GM19240 (cell line): ENCODE data around the gene NKX2-3.

Experiments
- DNase-seq: peaks from one replicate; pipeline ENCODE4 v3.0.0; 2011; ENCODE audit warnings: low spot score; ENCODE audit not compliant: insufficient read length

Gene NKX2-3

DNA sequence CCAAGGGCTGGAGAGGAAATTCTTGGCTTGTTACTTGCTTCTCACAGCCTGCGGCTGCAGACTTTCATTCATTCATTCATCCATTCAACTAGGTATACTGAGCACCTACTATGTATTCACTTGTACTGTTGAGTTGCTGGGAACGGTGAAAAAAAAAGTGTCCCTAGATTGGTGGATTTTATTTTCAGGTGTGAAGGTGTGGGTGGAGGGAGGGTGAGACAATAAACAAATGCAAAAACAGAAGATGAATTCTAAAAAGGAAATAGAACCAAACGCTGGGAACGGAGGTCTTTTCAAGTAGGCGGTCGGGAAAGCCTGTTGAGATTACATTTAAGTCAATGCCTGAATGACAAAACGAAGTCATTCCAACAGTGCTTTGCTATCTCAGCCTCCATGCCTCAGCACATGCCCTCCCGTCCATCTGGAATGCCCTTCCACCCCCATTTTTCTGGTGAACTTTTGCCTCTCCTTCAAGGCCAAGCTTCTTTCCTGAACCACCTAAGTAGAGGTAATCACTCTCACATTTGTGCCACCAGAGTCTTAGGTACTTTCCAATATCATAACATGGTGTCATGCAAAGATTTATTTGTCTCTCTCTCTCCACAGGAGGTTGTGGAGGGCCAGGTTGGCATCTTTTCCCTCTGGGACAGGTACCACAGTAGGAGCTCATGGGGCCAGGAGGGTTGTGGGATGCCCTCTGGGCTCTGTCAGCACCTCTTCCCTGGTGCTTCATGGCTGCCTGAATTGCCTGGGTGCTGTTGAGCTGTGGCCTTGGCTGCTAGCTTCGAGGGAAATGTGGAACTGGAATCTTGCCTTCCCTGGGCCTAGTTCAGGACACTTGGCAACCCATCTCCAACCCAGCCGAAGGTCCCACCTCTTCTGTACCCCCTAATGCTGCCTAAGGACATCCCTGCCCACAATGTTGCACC is 5.5 kb downstream of the NKX2-3 start:
- DNase-seq = no peak

DNA sequence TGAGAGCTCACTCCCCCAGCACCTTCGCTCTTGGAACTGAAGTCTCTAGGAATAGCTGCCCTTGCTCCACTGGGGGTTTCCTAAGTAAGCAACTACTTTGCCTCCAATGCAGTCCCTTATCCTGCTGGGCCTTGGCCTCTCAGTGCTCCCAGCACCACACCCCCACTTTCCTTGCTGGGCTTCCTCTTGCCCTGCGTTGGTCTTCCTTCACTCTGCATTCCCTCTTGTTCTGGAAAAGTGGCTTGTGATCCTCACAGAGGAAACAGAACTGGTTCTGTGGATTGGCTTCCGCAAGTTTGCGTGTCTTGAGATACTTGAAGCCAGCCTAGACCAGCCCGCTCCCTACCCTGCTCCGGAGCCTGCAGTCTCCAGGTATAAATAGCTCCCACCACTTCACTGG is 6.4 kb downstream of the NKX2-3 start:
- DNase-seq = no peak

DNA sequence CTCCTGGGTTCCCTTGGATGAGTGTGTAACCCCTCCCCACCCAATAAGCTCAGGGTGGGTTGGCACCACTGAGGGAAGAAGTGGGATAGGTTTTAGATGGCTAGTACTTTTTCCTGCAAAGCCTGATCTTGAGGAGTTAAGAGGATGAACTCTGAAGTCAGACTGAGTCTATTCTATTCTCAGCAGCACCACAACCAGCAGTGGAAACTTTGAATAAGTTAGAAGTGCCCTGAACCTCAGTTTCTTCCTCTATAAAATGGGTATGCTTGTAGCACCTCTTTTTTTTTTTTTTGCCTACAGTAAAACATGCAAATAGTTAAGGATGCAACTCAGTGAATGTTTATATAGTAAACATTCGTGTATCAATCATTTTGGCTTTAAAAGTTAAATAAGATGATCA is 7.1 kb downstream of the NKX2-3 start:
- no peak for DNase-seq

DNA sequence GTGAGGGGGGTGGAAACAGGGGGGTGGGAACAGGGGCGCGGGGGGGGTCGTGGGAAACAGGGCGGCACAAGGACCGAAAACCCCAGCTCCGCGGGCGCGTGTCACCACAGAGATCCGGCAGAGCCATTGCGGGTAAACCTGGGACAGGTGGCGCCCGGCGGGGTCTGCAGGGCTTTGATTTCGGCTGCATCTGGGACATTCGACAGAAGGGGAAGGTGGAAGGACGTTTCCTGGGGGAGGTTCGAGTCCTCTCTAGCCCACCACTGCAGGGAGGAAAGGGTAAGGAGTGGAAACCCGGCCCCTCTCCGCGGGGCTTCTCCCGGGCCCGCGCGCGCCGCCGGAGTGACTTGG is 7.5 kb downstream of the NKX2-3 start:
- no peak for DNase-seq

DNA sequence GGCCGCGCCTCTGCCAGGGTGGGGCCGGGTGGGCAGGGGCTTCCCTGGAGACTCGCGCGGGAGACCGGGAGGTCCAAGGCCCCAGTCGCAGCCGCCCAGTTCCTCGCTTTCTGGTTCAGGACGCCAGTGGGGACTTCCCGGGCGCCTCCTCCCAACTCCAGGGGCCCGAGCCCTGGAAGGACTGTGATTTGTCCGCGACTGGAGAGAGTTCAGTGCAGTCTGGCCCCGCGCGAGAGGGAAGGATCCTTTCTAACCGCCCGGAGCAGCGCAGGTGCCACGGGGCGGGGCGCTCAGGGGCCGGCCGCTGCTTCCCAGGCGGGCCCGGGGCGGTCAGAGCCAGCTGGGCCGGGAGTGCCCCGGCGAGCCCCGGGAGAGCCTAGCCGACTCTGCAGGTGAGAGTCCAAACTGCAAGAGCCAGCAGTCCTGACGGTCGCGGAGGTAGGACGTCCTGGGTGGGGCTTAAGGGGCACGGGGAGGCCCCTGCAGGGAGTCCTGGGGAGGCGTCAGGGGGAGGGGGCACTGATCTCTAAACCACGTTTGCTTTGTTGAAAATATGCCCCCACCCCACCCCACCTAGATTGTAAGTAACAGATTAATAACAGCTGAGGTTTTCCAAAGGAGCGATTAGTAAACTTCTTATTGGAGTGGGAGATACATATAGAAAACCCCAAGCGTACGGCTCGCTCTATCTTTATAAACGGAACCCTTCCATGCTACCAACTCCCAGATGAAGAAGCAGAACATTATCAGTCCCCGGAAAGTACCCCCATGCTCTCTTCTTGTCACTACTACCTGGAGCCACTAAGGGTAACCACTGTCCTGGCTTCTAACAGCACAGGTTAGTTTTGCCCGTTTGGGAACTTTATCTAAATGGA is 8.2 kb downstream of the NKX2-3 start:
- DNase-seq = no peak

DNA sequence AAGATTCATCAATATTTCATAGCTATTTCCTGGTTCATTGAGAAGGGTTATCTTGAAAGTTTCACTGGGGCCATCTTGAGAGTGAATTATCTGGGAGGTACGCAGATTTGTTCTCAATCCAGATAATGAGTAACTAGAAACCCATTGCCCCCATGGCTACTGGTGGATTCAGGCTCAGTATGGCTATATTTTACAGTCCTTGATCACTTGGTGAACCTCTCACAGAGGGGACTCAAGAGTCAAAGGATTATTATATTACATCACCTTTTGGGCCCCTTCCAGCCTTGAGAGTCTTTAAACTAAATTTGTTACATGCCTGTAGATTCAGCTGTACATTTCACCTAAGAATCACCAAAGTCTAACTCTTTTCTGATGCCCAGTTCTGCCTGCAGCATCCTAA is 11.6 kb downstream of the NKX2-3 start:
- no peak for DNase-seq

DNA sequence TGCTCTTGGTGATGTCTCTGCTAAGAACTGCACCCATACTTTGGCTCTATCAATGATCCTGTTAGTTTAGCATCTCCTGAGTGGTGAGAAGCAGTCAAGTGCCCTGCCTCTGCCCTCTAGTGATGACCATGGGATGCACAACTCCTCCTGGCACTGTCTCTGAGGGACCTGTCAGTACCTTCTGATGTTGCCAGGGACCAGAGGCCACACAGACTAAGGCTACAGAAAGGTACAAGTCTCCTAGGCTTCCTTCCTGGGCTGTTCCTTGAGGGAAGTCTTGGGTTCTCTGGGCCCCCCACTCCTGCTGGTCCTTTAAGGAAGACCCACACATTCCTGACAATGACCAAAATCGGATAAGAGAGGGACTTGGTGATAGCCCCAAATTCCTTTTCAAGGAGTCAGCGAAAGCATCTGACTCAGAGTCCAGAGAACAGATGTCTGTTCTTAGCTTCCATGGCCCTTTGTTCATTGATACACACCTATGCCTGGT is 15.3 kb downstream of the NKX2-3 start:
- DNase-seq = no peak

DNA sequence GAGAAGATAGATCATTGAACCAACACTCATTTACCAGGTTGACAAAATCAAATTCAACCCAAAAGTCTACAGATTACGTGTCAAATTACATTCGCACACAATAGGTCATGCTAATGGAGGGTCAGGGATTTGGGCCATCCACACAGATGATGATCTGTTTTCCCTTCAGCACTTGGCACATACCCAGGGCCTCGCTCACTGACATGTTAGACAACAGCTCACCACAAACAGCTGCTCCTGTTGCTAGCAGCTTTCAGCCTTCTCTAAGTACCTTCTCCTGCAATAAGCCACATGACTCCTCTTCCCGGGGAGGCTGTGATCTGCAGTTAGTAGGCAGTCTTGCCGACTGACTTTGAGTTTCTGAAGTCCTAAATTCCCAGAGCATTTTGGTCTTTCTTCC is 18.4 kb downstream of the NKX2-3 start:
- DNase-seq = no peak

DNA sequence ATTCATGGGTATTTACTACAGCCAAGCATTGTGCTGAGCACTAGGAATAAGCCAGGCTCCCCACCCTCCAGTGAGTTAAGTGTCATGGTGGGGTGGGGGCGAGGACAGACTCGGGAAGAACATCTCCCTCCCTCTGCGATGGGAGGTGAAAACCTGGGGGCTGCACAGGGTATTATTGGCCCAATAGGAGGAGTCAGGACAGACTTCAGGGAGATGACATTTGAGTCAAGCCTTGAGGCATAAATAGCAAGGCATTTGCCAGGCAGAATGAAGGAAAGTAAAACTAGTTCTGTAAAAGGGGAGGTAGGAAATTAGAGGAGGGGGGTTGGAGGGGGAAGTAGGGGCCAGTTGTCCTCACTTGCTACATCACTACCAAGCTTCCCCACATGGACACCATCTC is 18.9 kb downstream of the NKX2-3 start:
- DNase-seq = no peak

DNA sequence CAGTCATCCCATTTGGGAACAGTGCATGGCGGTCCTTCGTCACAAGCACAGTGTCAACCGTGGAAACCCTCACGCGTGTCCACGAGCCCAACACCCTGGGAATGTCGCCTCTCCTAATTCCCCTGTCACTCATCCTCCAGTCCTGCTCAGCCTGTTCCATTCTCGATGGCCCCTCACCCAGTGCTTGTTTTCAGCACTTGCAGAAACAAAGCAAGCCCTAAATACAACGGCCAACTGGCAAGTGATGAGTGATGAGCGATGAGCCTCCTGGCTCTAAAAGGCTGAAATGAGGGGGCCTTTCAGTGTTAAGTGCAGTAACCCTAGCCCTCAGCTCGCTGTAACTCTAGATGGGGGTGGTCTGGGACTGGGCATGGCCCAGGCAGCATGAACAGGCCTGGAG is 22.6 kb downstream of the NKX2-3 start:
- no peak for DNase-seq

DNA sequence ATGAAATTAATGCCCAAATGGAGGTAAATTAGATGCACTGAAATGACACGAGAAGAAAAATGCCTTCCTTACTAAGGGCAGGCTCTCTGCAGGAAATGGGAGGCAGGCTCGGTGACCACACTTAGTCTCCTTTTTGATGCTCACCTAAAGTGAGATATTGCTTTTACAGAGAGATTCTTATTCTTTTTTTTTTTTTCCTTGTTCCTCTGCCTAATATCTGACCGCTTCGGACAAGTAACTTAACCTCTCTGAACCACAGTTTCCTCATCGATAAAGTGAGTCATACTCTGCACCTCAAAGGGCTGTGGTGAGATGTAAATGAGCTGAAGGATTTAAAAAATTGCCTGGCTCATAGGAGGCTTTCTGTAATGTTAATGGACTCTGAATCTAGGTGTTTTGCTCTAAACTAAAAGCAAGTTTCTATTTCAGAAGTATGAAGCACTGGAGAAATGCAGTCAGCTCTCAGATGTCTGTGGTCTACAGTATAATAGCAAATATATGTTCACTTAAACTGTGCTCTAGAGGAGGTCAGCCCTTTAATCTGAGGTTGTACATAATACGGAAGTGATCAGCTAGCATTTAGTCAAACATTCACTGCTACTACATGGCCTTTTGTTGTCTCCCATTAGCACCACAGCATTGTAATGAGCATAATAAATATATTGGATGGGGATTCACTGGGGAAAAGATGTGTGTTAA is 23.2 kb downstream of the NKX2-3 start:
- no peak for DNase-seq

DNA sequence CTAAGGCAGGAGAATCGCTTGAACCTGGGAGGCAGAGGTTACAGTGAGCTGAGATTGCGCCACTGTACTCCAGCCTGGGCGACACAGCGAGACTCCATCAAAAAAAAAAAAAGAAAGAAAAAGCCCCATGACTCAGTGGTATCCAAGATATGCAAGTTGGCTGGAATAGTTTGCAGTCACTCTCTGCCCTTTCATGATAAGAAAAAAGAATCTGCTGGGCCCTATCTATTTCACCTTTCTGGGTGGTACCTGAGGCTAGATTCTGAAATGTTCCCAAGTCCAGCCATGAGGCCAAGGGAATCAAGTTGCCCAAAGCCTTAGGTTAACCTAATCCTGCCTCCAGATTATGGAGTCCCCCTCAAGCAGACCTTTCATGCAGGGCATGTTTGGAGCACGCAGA is 24.3 kb downstream of the NKX2-3 start:
- DNase-seq = no peak

DNA sequence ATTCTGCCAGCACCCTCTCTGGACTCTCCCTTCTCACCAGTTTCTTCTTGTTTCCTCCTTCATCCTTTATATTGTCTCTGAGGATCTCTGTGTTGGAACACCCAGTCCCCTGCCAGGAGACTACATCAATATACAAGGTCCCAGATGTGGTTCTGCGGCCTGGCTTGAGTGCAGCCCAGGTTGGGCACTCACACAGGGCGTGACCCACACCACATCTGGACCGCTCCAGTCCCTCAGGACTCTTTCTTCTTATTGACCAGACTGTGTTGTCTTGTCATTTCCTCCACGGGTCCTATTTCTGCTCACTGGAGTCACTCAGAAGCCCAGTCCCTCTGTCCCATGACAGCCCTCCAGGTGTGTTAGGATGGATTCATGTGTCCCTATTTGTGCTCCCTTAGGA is 26.0 kb downstream of the NKX2-3 start:
- DNase-seq = no peak

DNA sequence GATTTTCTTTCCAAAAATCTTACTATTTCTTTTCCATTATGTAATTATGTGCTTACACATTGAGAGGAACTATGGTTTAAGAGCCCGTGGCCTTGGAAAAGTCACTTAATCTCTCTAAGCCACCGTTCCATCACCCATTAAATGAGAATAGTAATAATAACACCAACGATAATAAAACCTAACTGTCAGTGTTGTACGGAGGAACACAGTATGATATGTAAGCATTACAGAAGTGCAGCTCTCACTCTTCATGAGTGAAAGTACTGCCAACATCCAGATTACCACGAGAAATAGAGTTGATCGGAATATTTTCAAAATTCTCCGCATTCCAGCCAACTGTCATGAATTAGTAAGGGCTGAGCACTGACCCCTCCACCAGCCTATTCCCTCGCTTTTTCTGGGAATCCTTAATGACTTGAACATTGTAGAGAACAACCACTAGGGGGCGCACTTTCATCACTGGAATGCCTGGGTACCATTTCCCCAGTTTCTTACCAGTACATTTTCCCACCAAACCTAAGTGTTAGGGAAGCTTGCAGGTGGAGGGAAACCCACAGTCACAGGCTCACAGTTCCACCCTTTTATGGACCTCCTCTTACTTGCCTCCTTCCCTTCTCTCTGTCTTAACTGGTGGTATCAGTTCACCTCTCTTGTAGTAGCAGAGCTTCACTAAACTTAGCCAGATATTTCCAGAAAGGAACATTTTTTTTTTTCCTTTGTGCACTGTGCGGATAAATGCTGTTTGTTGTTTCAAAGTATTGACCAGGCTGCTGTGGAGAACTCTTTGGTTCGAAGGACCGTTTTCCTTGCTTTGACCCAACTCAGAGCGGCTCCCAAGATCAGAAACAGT is 27.8 kb downstream of the NKX2-3 start:
- no peak for DNase-seq

DNA sequence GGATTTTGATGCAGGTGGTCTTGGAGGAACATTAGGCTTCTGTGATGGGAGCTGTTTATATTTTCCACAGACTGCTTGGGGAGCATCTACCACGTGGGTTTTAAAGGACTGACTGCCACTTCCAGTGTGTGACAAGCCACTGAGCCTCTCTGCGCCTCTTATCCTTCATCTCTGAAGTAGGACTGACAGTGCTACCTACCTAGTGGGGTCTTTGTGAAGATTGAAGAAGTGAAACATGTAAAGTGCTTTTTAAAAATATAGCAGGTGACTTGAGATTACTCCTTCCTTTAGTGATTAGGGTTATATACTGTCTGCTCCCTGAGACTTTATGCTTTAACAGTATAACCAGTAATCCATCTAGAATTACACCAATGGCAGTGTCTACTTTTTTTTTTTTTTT is 29.9 kb downstream of the NKX2-3 start:
- no peak for DNase-seq

DNA sequence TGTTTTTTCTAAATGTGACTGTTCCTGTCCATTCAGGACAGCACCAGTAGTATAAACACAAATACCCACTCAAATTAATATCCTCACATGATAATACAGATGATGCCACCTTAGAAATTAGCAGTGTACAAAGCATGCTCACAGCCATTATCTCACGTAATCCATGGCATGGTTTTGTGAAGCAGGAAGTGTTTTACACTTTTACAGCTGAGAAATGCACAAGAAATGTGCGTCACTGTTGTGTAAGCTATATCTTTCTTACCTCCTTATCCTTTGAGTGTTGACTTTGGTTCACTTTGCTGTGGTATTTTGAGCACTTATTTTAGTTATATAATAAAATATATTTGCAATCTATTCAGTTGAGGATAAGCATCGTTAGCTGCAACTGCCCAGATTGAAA is 31.6 kb downstream of the NKX2-3 start:
- DNase-seq = no peak

DNA sequence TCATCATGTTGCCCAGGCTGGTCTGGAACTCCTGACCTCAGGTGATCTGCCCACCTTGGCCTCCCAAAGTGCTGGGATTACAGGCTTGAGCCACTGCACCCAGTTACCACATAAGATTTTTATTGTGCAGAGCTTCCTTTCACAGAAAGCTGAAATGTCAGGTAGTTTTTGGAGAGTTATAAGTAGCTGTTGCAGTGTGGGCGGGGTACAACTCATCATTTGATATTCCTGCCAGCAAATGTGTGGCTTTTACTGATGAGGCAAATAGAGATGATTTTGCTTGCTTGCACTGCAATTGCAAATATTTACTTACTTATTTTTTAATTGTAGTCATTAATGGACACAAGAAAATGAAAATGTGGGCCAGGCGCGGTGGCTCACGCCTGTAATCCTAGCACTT is 32.4 kb downstream of the NKX2-3 start:
- no peak for DNase-seq

DNA sequence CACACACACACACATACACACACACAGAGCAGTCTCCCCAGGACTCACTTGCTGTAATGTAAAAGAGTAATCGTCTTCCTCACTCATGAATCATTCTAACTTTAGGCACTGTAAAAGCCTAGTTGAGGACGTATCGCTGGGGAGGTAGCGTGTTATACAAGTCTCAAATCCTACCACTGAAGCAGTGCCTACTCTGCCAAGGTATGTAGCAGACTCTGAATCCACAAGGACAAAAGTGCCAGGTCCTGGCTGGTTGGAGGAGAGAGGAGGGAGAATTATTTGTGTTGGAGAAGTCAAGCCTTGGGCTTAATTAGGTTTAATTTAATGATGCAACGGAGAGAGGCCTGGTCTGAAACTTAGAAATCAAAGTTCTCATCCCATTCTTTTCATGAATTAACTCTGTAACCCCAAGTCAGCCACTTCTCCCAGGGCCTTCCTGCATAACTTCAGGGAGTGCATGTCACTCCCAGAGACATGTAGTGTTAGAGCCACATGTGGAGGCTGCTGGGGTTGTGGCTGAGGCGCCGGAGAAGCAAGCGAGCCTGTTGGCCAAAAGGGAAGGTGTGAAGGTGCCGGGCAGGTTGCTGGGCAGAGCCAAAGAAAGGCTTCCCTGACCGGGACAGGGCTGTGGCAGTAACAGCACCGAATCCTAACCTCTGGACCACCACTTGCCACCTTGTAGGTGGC is 36.7 kb downstream of the NKX2-3 start:
- no peak for DNase-seq

DNA sequence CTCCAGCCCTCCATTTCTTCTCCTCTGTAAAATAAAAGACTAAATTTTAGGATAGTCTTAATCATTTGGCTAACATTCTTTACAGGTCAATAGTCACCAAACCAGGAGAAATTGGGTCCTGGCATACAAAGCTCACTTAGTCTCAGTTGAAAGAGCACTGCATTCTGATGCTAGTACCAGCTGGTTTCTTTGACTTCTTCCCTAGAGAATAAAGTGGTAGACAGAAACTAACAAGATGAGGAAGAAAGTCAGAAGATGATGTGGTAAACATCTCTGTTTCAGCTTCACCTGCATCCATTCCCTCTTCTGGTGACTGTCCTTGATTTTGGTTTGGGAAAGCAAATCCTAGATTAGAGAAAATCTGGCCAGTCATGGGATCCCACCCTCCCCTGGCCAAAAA is 37.2 kb downstream of the NKX2-3 start:
- DNase-seq = no peak

DNA sequence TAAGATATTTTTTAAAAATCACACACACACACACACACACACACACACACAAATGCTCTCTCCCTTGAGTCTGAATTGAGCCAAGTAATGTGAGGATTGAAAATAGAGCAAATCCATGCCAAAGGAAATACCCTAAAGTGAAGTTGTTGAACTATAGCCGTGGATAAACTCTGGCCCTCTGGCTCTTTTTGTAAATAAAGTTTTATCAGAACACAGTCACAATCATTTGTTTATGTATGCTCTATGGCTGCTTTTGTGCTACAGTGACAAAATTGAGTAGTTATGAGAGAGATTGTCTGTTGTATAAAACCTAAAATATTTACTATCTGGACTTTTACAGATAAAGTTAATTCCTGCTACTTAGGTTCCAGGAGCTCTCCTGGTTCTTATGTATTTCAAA is 39.1 kb downstream of the NKX2-3 start:
- DNase-seq = no peak
